ENCODE results near the gene ITPK1. TPM values are rescaled to one million over a fixed set of nuclear protein-coding genes. Genes with fewer than 3 reads are reported as not detected.
A peak's percentile ranks its signal among the peaks of the same experiment; 100 is the strongest.

The ITPK1 gene
- total RNA-seq, 1 donor from 2014 or later = 59.8 TPM

DNA sequence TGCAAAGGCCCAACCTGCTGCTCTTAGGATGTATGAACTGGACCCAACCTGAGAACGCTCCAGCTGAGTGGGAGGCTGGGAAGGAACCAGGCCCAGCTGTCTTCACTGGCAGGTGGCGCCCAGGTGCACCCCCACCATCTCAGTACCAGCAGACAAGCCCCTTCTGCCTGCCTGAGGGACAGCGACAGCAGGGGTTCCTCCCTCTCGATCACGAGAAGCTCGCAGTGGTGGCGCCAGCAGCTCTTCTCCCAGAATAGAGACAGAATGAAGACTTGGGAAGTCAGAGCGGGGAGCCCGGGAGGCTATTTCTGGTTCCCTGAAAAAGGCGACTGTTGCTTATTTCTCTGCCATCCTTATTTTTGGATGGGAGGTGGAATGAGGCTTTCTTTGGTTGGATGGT lies 146.3 kb downstream of the ITPK1 start:
- H3K27me3 Mint-ChIP-seq (ENCODE audit: low read depth) = no peaks in the 10 kb centered on the region
- no peak overlapping the region for H3K4me3 Mint-ChIP-seq
- peaks cover 4% of the 10 kb centered on the region for H3K9me3 Mint-ChIP-seq
- peaks cover 8% of the 10 kb centered on the region for H3K4me1 Mint-ChIP-seq
- peaks cover 12% of the 10 kb centered on the region for H3K36me3 Mint-ChIP-seq (ENCODE audit: low read depth)
- peak overlapping the region; percentile 27 for H3K27ac Mint-ChIP-seq (ENCODE audit: unreplicated experiment)
- TF ChIP-seq, protein P1, sequence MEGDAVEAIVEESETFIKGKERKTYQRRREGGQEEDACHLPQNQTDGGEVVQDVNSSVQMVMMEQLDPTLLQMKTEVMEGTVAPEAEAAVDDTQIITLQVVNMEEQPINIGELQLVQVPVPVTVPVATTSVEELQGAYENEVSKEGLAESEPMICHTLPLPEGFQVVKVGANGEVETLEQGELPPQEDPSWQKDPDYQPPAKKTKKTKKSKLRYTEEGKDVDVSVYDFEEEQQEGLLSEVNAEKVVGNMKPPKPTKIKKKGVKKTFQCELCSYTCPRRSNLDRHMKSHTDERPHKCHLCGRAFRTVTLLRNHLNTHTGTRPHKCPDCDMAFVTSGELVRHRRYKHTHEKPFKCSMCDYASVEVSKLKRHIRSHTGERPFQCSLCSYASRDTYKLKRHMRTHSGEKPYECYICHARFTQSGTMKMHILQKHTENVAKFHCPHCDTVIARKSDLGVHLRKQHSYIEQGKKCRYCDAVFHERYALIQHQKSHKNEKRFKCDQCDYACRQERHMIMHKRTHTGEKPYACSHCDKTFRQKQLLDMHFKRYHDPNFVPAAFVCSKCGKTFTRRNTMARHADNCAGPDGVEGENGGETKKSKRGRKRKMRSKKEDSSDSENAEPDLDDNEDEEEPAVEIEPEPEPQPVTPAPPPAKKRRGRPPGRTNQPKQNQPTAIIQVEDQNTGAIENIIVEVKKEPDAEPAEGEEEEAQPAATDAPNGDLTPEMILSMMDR (conservative IDR thresholded peaks at IDR 0.05) = no peak
- no peak for DNase-seq (ENCODE audit: low read depth, low spot score)

DNA sequence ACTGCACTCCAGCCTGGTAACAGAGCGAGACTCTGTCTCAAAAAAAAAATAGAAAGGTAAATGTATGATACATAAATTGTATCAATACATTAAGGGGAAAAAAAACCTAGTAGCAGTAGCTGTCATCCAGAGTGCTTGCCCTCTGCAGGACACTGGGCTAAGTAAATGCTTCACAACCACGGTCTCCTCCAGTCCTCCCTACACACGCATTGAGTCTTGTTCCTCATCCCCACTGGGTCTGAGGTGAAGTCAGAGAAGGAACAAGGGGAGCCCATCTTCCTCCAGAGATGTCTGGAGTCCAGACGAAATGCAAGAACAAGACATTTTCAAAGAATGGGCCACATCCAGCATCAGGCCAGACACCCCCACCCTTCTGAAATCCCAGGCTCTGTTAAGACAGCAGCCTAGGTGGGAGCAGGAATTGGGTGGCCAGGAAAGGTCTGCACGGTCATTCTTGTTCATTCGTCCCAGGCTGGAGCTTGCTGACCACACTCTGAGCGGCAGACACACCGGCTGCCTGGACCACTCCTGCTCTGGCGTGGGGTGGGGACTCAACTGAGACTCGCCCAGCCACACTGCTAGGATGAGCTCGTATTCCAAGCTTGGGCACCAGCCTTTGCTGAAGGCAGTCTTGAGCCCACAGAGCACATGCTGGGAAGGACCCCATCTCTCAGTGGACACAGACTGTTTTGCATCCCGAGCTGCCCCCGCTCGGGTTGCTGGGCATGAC lies 147.3 kb downstream of the ITPK1 start:
- TF ChIP-seq, protein P1 (conservative IDR thresholded peaks at IDR 0.05) = no peak
- no peaks in the 10 kb centered on the region for H3K27me3 Mint-ChIP-seq (ENCODE audit: low read depth)
- H3K36me3 Mint-ChIP-seq (ENCODE audit: low read depth) = peaks cover 12% of the 10 kb centered on the region
- no peak overlapping the region for H3K4me3 Mint-ChIP-seq
- H3K27ac Mint-ChIP-seq (ENCODE audit: unreplicated experiment) = peak overlapping the region; percentile 27
- H3K9me3 Mint-ChIP-seq = peaks cover 4% of the 10 kb centered on the region
- DNase-seq (ENCODE audit: low read depth, low spot score) = no peak
- peaks cover 15% of the 10 kb centered on the region for H3K4me1 Mint-ChIP-seq

DNA sequence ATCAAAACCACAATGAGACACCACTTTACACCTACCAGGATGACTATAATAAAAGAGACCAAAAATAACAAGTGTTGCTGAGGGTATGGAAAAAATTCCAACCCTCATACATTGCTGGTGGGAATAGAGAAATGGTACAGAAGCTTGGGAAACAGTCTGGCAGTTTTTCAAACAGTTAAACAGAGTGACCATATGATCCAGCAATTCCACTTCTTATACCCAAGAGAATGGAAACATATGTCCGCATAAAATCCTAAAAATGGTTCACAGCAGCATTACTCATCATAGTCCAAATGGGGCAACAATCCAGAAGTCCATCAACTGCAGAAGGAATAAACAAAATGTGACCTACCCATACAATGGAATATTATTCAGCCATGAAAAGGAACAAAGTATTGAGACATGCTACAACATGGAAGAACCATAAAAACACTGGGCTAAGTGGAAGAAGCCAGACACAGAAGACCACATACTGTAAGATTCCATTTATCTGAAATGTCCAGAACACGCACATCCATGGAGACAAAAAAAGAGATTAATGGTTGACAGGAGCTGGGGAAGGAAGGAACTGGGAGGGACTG lies 148.3 kb downstream of the ITPK1 start:
- Mint-ChIP-seq H3K4me3 (no peak overlapping the region), H3K36me3 (ENCODE audit: low read depth) (peaks cover 6% of the 10 kb centered on the region), H3K4me1 (peaks cover 15% of the 10 kb centered on the region), H3K27me3 (ENCODE audit: low read depth) (no peaks in the 10 kb centered on the region), H3K9me3 (peaks cover 4% of the 10 kb centered on the region), H3K27ac (ENCODE audit: unreplicated experiment) (no peak overlapping the region)
- TF ChIP-seq, protein P1 (conservative IDR thresholded peaks at IDR 0.05) = no peak
- DNase-seq (ENCODE audit: low read depth, low spot score) = no peak

DNA sequence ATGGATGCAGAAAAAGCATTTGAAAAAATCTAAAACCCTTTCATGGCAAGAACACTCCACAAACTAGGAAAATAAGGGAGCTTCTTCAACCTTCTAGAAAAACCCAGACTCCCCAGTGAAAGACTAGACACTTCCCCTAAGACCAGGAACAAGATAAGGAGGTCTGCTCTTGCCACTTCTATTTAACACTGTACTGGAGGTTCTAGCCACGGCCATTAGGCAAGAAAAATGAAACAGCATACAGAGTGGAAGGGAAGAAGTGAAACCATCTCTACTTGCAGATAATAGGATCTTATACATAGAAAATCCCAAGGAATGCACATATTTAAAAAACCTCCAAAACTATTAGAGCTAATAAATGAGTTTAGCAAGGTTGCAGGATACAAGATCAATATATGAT lies 150.4 kb downstream of the ITPK1 start:
- TF ChIP-seq, protein P1 (conservative IDR thresholded peaks at IDR 0.05) = no peak
- Mint-ChIP-seq H3K4me3 (no peak overlapping the region), H3K36me3 (ENCODE audit: low read depth) (peaks cover 6% of the 10 kb centered on the region), H3K27ac (ENCODE audit: unreplicated experiment) (no peak overlapping the region), H3K9me3 (peaks cover 4% of the 10 kb centered on the region), H3K4me1 (peaks cover 15% of the 10 kb centered on the region), H3K27me3 (ENCODE audit: low read depth) (no peaks in the 10 kb centered on the region)
- no peak for DNase-seq (ENCODE audit: low read depth, low spot score)

DNA sequence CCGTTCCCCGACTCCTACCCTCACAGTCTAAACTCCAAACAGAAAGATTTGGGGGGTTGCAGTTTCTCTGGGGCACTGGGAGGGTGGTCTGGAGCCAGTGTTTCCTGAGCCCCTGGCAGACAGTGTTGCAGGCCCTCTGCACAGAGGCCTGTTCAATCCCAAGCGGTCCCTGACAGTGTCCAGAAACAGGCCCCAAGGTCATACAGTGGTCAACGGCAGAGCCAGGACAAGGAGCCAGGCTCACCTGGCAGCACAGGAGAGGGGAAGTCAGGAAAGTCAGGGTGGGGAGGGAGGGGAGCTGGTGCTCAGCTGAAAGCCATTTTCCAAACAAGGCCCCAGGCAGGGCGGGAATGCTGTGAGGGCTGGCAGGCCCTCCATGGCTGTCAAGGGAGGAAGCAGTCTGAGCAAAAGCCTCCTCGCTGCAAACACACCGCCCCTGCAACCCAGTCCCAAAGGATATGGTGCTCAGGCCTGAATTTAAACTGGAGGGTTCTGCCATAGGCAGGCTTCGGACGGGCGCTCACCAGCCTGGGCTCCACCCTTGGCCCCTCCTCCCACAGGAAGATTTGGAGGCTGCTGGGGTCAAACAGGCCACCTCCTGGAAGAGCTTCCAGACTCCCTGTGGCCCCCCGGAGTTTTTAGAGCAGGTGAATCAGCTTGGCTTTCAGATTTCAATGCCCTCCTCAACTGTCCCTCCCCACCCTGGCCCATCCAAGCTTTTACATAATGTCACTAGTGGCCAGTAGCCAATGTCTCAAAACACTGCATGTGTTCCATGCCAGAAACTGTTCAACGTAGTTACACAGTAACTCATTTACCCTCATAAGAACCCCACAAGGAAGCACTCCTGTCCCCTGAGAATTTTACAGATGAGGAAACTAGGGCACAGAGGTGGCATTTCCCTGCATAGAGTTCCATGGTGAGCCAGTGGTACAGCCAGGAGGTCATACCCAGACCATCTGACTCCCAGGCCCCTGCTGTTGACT lies 151.3 kb downstream of the ITPK1 start:
- no peaks in the 10 kb centered on the region for H3K27me3 Mint-ChIP-seq (ENCODE audit: low read depth)
- H3K36me3 Mint-ChIP-seq (ENCODE audit: low read depth) = peaks cover 6% of the 10 kb centered on the region
- TF ChIP-seq, protein P1 (conservative IDR thresholded peaks at IDR 0.05) = no peak
- H3K9me3 Mint-ChIP-seq = peaks cover 4% of the 10 kb centered on the region
- H3K4me1 Mint-ChIP-seq = peaks cover 18% of the 10 kb centered on the region
- no peak overlapping the region for H3K4me3 Mint-ChIP-seq
- peak overlapping the region; percentile 43 for H3K27ac Mint-ChIP-seq (ENCODE audit: unreplicated experiment)
- DNase-seq (ENCODE audit: low read depth, low spot score) = no peak

Data from neural crest cell (in vitro differentiated cells).